PFSK-1 (cell line): ENCODE data around the gene PVR.

Experiments used
- FOXP2 ChIP-seq: optimal IDR thresholded peaks from 2 replicates; pipeline ENCODE3; 2011; ENCODE audit warnings: borderline replicate concordance, control low read depth, inconsistent platforms; ENCODE audit not compliant: insufficient read depth; ENCODE audit errors: extremely low read length, extremely low read depth
- POLR2AphosphoS5 ChIP-seq: IDR thresholded peaks from 2 replicates; pipeline ENCODE4 v1.6.1; 2012; ENCODE audit warnings: low read depth, mild to moderate bottlenecking, control low read depth, low read length, moderate library complexity
- REST ChIP-seq, 2 experiments: IDR thresholded peaks; 2 replicates each; pipeline versions ENCODE4 v1.6.1 to v1.8.0; 2011 to 2012; ENCODE audit warnings: low read depth in 2 of 2, low read length in 2 of 2, control low read depth in 1 of 2, inconsistent platforms in 1 of 2, mild to moderate bottlenecking in 1 of 2, moderate library complexity in 1 of 2; ENCODE audit not compliant: insufficient read depth in 1 of 2
- SIN3A ChIP-seq: IDR thresholded peaks from 2 replicates; pipeline ENCODE4 v1.6.1; 2012; ENCODE audit warnings: mild to moderate bottlenecking, low read length, moderate library complexity, borderline replicate concordance; ENCODE audit not compliant: insufficient read depth
- TAF1 ChIP-seq: IDR thresholded peaks from 2 replicates; pipeline ENCODE4 v1.6.1; 2012; ENCODE audit warnings: low read length, control low read depth, borderline replicate concordance; ENCODE audit not compliant: insufficient read depth

Gene PVR

GRCh38 chr19:44598880-44599279, 44.8 kb upstream of the PVR start:
- TF ChIP-seq POLR2AphosphoS5, result no peak
- no peak for TF ChIP-seq SIN3A
- TF ChIP-seq TAF1, result no peak
- no peak for TF ChIP-seq FOXP2
- no peak for TF ChIP-seq REST (IDR thresholded peaks at IDR 0.05; ENCODE audit: insufficient read depth in 1 of 2, low read depth in 2 of 2, low read length in 2 of 2)

- TF ChIP-seq FOXP2, result no peak
- no peak for TF ChIP-seq REST (IDR thresholded peaks at IDR 0.05; ENCODE audit: insufficient read depth in 1 of 2, low read depth in 2 of 2, low read length in 2 of 2)
- no peak for TF ChIP-seq TAF1
- no peak for TF ChIP-seq POLR2AphosphoS5
- no peak for TF ChIP-seq SIN3A
These were observed 43.2 kb upstream of the PVR start for GRCh38 chr19:44600466-44600865.

GRCh38 chr19:44602081-44602480, 41.6 kb upstream of the PVR start:
- no peak for TF ChIP-seq FOXP2
- TF ChIP-seq REST (IDR thresholded peaks at IDR 0.05; ENCODE audit: insufficient read depth in 1 of 2, low read depth in 2 of 2, low read length in 2 of 2), result no peak
- no peak for TF ChIP-seq TAF1
- no peak for TF ChIP-seq POLR2AphosphoS5
- TF ChIP-seq SIN3A, result no peak

- TF ChIP-seq SIN3A (no peak), POLR2AphosphoS5 (no peak), TAF1 (no peak), FOXP2 (no peak), REST (IDR thresholded peaks at IDR 0.05; ENCODE audit: insufficient read depth in 1 of 2, low read depth in 2 of 2, low read length in 2 of 2) (no peak)
These were observed 40.3 kb upstream of the PVR start for GRCh38 chr19:44603201-44603945.
